Measurements from ENCODE around the gene OR10A3. TPM values are rescaled to one million over a fixed set of nuclear protein-coding genes. Genes with fewer than 3 reads are reported as not detected.

OR10A3 gene
- total RNA-seq, 6 donors from 2014 or later, result not detected

DNA sequence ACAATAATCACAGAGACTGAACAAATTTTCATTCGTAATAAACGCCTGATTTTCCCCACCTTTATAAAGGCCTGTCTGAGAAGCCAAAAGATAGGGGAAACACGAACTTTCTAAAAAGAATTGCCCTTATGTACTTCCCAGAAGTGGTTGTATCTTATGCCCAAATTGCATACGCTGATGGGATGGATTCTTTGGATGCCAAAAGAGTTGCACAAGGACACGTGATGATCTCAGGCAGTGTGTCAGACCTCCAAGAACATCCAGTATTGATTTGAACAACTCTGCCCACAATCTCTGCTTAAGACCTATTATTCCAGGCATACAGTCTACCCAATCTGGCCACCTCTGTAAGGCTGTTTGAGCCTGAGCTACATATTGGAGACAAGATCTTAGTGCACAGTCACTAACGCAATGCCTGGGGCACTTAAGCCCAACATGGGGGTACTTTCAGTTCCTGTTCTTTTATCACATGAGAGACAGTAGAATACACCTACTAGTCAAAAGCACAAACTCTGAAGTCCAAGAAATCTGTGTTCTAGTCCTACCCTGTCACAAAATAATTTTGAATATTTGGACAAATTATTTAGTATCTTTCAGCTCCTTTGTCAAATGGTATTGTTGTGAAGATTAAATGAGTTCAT is 49.3 kb downstream of the OR10A3 start:
- Histone ChIP-seq H3K9me3 (no peaks in the 10 kb centered on the region), H3K27me3 (no peaks in the 10 kb centered on the region), H3K4me1 (peaks cover 0 to 13% (median 4%) of the 10 kb centered on the region in 4 donors), H3K27ac (no peak overlapping the region), H3K36me3 (no peaks in the 10 kb centered on the region), H3K4me3 (no peak overlapping the region)
- WGBS, 2 donors, result 52 to 56% methylated on average over 6 of the region's 6 CpGs
- DNase-seq (no peak), ATAC-seq (ENCODE audit: low FRiP score in 2 of 2) (no peak)
- TF ChIP-seq POLR2AphosphoS5 (IDR thresholded peaks at IDR 0.05) (no peak), POLR2A (IDR thresholded peaks at IDR 0.05) (no peak), EP300 (IDR thresholded peaks at IDR 0.05) (no peak)
- TF ChIP-seq, protein P1, sequence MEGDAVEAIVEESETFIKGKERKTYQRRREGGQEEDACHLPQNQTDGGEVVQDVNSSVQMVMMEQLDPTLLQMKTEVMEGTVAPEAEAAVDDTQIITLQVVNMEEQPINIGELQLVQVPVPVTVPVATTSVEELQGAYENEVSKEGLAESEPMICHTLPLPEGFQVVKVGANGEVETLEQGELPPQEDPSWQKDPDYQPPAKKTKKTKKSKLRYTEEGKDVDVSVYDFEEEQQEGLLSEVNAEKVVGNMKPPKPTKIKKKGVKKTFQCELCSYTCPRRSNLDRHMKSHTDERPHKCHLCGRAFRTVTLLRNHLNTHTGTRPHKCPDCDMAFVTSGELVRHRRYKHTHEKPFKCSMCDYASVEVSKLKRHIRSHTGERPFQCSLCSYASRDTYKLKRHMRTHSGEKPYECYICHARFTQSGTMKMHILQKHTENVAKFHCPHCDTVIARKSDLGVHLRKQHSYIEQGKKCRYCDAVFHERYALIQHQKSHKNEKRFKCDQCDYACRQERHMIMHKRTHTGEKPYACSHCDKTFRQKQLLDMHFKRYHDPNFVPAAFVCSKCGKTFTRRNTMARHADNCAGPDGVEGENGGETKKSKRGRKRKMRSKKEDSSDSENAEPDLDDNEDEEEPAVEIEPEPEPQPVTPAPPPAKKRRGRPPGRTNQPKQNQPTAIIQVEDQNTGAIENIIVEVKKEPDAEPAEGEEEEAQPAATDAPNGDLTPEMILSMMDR (IDR thresholded peaks at IDR 0.05), result no peak

DNA sequence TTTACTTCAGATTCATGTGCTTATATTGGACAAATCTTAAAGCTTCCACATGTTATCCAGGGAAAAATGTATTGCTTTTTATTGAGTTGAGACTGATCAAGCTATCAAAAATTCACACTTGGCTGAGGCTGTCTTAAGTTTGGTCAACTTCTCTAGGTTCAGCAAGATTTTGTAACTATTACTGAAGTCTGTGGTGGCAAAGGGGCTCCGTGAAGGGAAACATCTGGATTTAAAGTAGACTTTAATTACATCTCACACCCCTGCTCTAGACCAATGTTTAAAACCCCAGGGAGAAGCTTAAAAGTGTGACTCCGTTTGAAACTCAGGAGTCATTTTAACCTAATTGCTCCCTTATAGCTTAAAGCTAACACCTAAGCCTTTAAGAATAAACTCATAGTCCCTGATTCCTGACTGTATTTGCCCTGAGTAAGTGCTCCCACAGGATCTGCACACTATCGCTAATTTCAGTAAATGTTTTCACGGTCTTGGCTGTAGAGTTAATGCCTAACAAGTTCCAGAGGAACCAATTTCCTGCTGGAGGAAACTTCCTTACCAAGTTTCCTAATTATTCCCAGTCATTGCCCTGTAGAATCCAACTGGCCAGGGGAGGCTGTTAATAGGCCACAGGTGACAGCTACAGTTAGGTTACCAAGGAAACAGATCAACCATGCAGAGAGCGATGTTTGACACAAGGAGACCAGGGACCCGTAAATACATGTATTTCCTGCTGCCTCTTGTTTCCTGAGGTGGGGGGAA is 50.9 kb downstream of the OR10A3 start:
- Histone ChIP-seq H3K4me1 (peaks cover 0 to 13% (median 4%) of the 10 kb centered on the region in 4 donors), H3K27ac (no peak overlapping the region), H3K27me3 (no peaks in the 10 kb centered on the region), H3K4me3 (no peak overlapping the region), H3K9me3 (no peaks in the 10 kb centered on the region), H3K36me3 (no peaks in the 10 kb centered on the region)
- TF ChIP-seq POLR2A (IDR thresholded peaks at IDR 0.05) (no peak), EP300 (IDR thresholded peaks at IDR 0.05) (no peak), POLR2AphosphoS5 (IDR thresholded peaks at IDR 0.05) (no peak)
- TF ChIP-seq, protein P1 (IDR thresholded peaks at IDR 0.05), result no peak
- no peak for DNase-seq
- 30 to 37% methylated on average over 6 of the region's 6 CpGs for WGBS, 2 donors
- no peak for ATAC-seq (ENCODE audit: low FRiP score in 2 of 2)

DNA sequence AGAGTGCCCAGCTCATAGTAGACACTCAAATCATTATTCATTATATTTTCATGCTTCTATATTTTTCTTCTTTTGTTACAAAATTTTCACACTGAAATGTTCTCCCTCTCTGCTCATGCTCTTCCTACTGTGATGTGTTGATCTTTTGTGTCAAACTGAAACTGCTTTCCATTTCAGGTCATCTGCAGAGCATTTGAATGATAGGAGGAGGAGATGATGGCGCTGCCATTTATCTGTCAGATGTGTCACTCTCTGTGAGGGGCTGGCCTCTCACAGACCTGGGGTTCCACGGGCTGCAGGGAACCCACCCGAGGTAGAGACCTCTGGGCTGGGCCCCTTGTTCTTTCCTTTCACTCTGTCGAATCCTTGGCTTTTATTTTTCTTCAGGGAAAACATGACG is 51.5 kb downstream of the OR10A3 start:
- H3K4me1 ChIP-seq, result peaks cover 0 to 13% (median 4%) of the 10 kb centered on the region in 4 donors
- WGBS, 2 donors, result 56 to 69% methylated on average over 5 of the region's 5 CpGs
- TF ChIP-seq POLR2AphosphoS5 (IDR thresholded peaks at IDR 0.05) (no peak), POLR2A (IDR thresholded peaks at IDR 0.05) (no peak), EP300 (IDR thresholded peaks at IDR 0.05) (no peak)
- TF ChIP-seq, protein P1 (IDR thresholded peaks at IDR 0.05), result no peak
- DNase-seq (no peak), ATAC-seq (ENCODE audit: low FRiP score in 2 of 2) (no peak)
- H3K9me3 ChIP-seq, result no peaks in the 10 kb centered on the region
- H3K27me3 ChIP-seq, result no peaks in the 10 kb centered on the region
- H3K27ac ChIP-seq, result no peak overlapping the region
- H3K36me3 ChIP-seq, result no peaks in the 10 kb centered on the region
- no peak overlapping the region for H3K4me3 ChIP-seq

Small RNAs within 50 kb of the gene (small RNA-seq; reads per million reads assigned to genes)
- gene COX6CP5 (0 reads per million in 4 donors), gene RNU6-943P (0 reads per million in 4 donors)

Other genes with a start within 250 kb of the OR10A3 start
- 10 to 100 TPM in 1 of 6 donors, 1 to 10 TPM in 5; 3.0 to 29.3 (median 5.7) TPM for gene OVCH2, start 235.2 kb downstream of the OR10A3 start, total RNA-seq
- 1 to 10 TPM in 5 of 6 donors, under 1 TPM in 1; 0.54 to 9.4 (median 2.4) TPM for gene OR5P2, start 144.8 kb downstream of the OR10A3 start, total RNA-seq
- gene OR5P3, start 110.9 kb downstream of the OR10A3 start, total RNA-seq, result 10 to 100 TPM in 1 of 6 donors, 1 to 10 TPM in 4, not detected in 1; 2.2 to 22.0 (median 4.0) TPM
- gene OR10A6, start 10.4 kb downstream of the OR10A3 start, total RNA-seq, result not detected
- not detected for gene NLRP10, start 23.7 kb upstream of the OR10A3 start, total RNA-seq
- 100 to 1,000 TPM; 135 to 321 (median 235) TPM for gene EIF3F, start 45.6 kb upstream of the OR10A3 start, total RNA-seq
- 1 to 10 TPM; 2.6 to 9.1 (median 4.4) TPM for gene TUB, start 139.5 kb upstream of the OR10A3 start, total RNA-seq
- gene RIC3, start 227.3 kb upstream of the OR10A3 start, total RNA-seq, result 10 to 100 TPM in 5 of 6 donors, 1 to 10 TPM in 1; 8.2 to 44.0 (median 12.2) TPM

Measured in upper lobe of left lung (tissue), 6 donors.